HG03460 (cell line): ENCODE data around the gene RASD2.
"Not testable (repeated sequence)": the region's sequence is repeated elsewhere in the genome, so short reads cannot be mapped to it uniquely, and the experiment has no call there.

ENCODE experiments used
- ATAC-seq: cut with Tn5 transposase; IDR thresholded peaks from one replicate; pipeline ENCODE4 v1.9.1; 2021; ENCODE audit not compliant: unreplicated experiment

RASD2 gene

DNA sequence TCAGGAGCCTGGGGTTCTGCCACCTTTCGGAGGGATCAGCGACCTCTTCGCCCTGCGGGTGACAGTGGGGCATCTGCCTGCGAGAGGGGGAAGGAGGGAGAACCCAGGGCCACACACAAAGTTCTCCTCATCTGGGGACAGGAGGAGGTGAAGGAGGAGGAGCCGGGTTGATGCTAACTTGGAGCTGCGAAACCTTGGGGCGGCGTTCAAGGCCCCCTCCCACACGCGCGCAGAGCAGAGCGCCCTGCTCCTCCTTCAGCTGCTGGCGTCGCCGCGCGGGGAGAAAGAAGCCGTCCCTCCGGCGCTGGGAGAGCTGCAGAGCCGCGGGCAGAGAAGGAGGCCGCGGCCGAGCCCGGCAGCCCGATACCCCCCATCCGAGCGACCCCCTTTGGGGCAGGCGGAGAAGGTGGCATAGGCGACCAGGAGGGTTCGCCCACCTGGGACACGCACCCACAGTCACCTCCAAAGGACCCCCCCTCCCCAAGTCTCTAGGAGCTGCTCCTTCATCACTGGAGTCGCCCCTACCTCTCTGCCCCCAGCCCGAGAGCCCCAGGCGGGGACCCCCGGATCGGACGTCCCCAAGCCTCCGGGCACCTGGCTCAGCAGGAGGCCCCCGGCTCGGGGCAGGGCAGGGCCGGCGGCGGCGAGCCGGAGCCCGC lies at the start of gene RASD2:
Gene RASD2 (plus strand): TSS at position 237 of the 659 bp plus-strand sequence. CDS start 5,979 bp downstream, outside the sequence.
- no peak for ATAC-seq

DNA sequence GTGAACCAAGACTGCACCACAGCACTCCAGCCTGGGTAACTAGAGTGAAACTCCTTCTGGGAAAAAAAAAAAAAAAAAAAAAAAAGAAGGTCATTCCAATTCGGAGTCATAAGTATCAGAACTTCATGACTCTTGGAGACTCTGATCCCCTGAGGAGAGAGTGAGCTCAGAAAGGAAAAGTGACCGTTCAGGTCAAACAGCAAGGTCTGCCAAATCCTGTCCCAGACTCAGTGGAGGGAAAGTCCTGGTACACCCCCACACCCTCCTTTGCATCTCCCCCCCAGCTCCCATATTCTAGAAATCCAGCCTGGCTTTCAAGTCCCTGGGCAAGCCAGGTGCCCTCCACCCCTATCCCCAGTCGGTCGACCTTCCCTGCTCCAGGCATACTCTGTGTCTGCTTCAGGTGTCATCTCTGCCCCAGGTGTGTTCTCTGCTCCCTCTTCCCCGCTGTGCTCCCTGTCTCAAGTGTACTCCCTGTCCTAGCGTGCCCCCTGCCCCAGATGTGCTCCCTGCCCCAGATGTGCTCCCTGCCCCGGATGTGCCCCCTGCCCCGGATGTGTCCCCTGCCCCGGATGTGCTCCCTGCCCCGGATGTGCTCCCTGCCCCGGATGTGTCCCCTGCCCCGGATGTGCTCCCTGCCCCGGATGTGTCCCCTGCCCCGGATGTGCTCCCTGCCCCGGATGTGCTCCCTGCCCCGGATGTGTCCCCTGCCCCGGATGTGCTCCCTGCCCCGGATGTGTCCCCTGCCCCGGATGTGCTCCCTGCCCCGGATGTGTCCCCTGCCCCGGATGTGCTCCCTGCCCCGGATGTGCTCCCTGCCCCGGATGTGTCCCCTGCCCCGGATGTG lies 49.3 kb upstream of the RASD2 start:
- not testable (repeated sequence) for ATAC-seq

DNA sequence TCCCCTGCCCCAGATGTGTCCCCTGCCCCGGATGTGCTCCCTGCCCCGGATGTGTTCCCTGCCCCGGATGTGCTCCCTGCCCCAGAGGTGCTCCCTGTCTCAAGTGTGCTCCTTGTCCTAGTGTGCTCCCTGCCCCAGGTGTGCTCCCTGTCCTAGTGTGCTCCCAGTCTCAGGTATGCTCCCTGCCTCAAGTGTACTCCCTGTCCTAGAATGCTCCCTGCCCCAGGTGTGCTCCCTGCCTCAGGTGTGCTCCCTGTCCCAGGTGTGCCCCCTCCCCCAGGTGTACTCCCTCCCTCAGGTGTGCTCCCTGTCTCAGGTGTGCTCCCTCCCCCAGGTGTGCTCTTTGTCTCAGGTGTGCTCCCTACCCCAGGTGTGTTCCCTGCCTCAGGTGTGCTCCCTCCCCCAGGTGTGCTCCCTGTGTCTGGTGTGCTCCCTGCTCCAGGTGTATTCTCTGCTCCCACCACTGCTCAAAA lies 48.7 kb upstream of the RASD2 start:
- no peak for ATAC-seq

DNA sequence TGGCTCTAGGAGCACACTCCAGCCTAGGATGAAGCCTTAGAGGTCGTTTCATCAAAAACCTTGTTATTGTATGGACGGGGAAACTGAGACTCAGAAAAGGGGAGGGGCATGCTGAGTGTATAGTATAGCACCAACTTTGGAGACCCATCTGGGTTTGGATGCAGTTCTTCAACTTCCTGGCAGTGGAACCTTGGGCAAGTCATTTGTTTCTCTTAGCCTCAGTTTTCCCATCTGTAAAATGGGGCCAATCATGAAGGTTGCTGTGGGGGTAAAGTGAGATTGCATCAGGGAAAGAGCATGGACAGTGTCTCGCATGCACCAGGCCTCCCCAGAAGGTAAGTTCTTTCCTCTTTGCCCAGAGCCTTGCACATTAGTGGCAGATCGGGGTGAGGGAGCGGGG lies 47.6 kb upstream of the RASD2 start:
- no peak for ATAC-seq

DNA sequence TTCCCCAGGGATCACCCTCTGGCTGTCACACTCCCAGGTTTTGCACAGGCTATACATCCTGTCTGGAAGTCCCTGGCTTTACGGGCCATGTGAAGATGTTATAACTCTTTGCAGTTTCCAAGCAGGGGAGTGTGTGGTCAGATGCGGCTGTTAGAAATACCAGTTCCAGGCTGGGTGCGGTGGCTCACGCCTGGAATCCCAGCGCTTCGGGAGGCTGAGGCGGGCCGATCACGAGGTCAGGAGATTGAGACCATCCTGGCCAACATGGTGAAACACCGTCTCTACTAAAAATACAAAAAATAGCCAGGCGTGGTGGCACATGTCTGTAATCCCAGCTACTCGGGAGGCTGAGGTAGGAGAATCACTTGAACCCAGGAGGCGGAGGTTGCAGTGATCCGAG lies 44.9 kb upstream of the RASD2 start:
- not testable (repeated sequence) for ATAC-seq

DNA sequence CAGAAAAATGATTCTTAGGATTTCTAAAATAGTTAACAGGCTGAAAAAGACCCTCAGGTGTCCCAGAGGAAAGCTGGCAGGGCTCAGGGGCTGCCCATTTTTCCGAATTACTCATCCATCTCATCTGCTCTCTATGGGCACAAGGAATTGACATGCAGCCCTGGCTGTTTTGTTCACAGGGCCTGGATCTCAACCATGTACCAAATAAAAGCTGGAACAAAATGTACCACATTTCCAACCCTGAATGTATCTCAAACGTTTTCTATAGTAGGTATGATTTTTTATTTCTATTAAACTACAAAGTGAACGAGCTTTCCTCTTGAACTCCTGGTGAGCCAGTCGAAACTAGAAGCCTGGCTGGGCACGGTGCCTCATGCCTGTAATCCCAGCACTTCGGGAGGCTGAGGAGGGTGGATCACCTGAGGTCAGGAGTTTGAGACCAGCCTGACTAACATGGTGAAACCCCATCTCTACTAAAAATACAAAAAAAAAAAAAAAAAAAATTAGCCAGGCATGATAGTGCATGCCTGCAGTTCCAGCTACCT lies 43.8 kb upstream of the RASD2 start:
- ATAC-seq: no peak

GRCh38 chr22:35498026-35498800 lies 42.4 kb upstream of the RASD2 start:
- ATAC-seq: no peak

GRCh38 chr22:35502836-35503235 lies 37.8 kb upstream of the RASD2 start:
- ATAC-seq: no peak

GRCh38 chr22:35505399-35506258 lies 35.0 kb upstream of the RASD2 start:
- no peak for ATAC-seq

DNA sequence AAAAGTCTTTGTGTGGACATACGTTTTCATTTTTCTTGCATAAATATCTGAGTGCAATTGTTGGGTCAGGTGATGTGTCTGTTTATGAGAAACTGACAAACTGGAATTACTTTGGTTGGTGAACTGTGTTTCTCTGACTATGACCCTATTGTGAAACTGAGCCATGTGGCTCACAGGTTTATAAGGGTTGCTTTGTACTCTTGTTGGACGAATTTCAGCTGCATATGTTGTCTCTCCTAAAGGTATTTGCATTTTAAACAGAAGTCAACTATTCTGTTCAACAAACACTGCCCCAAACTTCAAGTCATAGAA lies 34.4 kb upstream of the RASD2 start:
- ATAC-seq: no peak

- ATAC-seq: not testable (repeated sequence)
Observed at GRCh38 chr22:35507851-35508250, 32.8 kb upstream of the RASD2 start.

DNA sequence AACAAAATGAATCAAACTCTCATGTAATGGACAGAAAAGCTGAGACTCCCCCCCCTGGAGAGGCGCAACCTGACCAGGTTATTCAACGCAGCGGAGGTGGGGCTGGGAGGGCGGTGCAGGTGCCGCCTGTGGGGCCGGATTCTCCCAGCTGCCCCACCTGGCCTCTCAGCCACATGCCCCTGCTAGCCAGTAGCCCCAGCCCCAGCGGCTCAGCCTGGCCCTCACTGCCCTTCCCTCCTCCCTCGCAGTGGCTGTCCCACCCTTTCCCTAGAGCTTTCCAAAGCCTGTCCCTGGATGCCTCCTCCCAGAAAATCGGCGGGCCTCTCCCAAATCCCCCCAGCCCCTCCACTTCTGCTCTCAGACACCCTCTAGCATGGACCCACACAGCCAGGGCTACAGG lies 31.2 kb upstream of the RASD2 start:
- no peak for ATAC-seq

GRCh38 chr22:35509960-35510359 lies 30.7 kb upstream of the RASD2 start:
- ATAC-seq: no peak

DNA sequence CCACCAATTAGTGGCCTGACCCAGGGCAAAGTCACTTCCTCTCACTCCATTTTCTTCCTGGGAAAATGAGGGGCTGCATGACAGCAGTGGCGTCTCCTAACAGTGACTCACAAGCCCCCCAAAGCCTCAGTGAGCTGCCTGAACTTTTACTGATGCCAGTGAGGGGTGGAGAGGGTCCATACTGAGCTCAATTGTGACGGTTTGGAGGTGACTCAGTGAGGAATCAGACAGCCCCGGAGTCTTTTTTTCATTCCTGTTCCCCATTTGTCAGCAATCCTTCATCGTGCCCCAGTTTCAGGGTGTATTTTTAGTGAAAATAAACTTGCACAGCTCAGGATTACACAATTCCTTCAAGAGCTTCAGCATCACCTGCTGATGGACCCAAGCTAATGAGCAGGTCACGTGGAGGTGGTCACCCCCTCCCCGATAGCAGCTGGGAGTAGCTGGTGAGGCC lies 30.1 kb upstream of the RASD2 start:
- ATAC-seq: no peak

- no peak for ATAC-seq
Observed at GRCh38 chr22:35510951-35511350, 29.7 kb upstream of the RASD2 start.

DNA sequence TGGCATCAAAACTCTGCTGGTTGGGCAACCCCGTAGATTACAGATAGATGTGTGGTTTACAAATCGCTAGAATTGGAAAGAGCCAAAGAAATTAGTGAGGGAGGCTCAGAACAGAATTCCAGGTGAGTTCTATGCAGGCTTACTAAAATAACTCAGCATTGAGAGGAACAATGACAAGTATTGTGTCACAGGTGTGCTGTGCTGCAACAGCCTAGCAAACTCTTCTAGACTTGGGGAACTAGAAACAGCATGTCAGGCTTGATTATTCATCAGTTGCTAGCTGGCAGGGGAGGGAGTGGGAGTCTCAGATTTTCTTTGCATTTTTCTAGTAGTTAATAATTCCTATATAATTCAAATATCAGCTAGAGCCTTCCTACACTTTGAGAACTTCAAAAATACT lies 26.3 kb upstream of the RASD2 start:
- ATAC-seq: no peak

GRCh38 chr22:35515952-35516351 lies 24.7 kb upstream of the RASD2 start:
- ATAC-seq: not testable (repeated sequence)

GRCh38 chr22:35516723-35517122 lies 23.9 kb upstream of the RASD2 start:
- no peak for ATAC-seq

DNA sequence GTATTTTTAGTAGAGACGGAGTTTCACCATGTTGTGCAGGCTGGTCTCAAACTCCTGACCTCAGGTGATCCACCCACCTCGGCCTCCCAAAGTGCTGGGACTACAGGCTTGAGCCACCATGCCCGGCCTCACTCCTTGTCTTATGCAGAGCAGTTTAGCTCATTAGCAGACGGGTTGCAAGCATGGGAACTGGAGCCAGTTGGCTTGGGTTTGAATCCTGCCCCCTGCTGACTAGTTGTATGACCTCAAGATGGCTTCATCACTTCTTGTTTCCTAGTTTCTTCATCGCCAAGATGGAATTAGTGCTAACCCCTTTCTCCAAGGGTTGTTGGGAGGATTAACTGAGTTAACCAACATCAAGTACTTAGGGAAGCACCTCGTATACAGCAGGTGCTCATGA lies 23.4 kb upstream of the RASD2 start:
- no peak for ATAC-seq

DNA sequence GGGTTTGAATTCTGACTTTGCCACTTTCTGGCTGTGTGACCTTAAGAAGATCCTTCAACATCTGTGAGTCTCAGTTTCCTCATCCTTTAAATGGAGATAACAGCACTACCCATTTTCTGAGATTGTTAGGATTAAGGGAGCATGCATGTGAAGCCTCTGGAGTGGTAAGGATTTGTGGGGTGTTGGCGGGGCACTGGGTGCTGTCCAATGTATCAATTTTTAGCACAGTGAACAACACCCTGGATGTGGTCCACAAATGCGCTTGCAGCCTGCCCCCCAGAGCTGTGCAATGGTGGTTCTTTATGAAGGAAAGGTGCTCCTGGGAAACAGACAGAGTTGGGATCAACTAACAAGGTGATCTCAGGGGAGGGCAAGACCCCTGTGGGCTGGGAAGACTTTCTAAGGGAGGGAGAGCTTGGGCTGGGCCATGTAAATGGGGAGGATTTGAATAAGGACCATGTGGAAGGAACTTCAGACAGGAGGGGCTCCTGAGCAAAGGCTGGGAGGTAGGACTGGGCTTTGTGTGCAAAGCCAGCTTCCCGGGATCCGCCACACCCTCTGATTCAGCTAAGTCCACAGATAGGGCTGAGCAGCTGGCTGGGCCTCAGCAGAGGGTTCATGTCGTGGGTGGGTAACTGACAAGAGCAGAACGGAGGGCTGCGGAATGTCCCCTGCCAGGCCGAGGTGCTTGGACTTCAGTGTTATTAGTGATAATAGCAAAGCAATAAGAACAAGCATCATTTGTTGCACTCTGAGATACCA lies 22.7 kb upstream of the RASD2 start:
- no peak for ATAC-seq
